Muscle of leg (tissue), 11 donors: ENCODE results near the gene VPS13C. TPM values are rescaled to one million over a fixed set of nuclear protein-coding genes. Genes with fewer than 3 reads are reported as not detected.
A peak's percentile ranks its signal among the peaks of the same experiment; 100 is the strongest.
"Not testable (repeated sequence)": the region's sequence is repeated elsewhere in the genome, so short reads cannot be mapped to it uniquely, and the experiment has no call there.

Source experiments
- DNase-seq: peaks from one replicate; pipeline ENCODE4 v3.0.0; 2013
- H3K27ac ChIP-seq: one replicate; pipeline ENCODE4 v1.5.1; 2013; ENCODE audit warnings: mild to moderate bottlenecking, low read length, control low read depth
- H3K27me3 ChIP-seq: one replicate; pipeline ENCODE4 v1.6.1; 2013; ENCODE audit warnings: low read length; ENCODE audit not compliant: control insufficient read depth, insufficient read depth
- H3K36me3 ChIP-seq: one replicate; pipeline ENCODE4 v1.6.1; 2013; ENCODE audit warnings: low read length; ENCODE audit not compliant: control insufficient read depth, insufficient read depth
- H3K4me1 ChIP-seq: one replicate; pipeline ENCODE4 v1.6.1; 2013; ENCODE audit warnings: low read length; ENCODE audit not compliant: control insufficient read depth, insufficient read depth
- H3K4me3 ChIP-seq: one replicate; pipeline ENCODE4 v1.5.1; 2013; ENCODE audit warnings: low read length, control low read depth
- H3K9me3 ChIP-seq: replicated peaks from 2 replicates; pipeline ENCODE4 v1.6.1; 2013; ENCODE audit warnings: low read depth, low read length; ENCODE audit not compliant: control insufficient read depth
- WGBS: methylation state at CpG from one replicate; pipeline ENCODE4 v1.1.5; 2013; ENCODE audit warnings: missing lambda C conversion rate; ENCODE audit not compliant: insufficient coverage; 5-methylcytosine and 5-hydroxymethylcytosine counted together
- polyA plus RNA-seq, 8 donors: library from polyadenylated mRNA; unstranded; fragments of 120-200 nt; gene quantifications; one replicate each; pipeline versions ENCODE4 v1.2.1 to v1.2.3, GENCODE V29; 2013; ENCODE audit warnings: inconsistent platforms in 1 of 8, low replicate concordance in 1 of 8; ENCODE audit not compliant: insufficient read length in 8 of 8, insufficient read depth in 1 of 8
- total RNA-seq: library from RNA; stranded (reverse); fragments of 120-200 nt; gene quantifications from one replicate; pipeline ENCODE4 v1.2.4, GENCODE V29; 2013

Gene VPS13C
- total and polyA plus RNA-seq, 9 donors = 20.8 to 39.1 (median 27.8) TPM

DNA sequence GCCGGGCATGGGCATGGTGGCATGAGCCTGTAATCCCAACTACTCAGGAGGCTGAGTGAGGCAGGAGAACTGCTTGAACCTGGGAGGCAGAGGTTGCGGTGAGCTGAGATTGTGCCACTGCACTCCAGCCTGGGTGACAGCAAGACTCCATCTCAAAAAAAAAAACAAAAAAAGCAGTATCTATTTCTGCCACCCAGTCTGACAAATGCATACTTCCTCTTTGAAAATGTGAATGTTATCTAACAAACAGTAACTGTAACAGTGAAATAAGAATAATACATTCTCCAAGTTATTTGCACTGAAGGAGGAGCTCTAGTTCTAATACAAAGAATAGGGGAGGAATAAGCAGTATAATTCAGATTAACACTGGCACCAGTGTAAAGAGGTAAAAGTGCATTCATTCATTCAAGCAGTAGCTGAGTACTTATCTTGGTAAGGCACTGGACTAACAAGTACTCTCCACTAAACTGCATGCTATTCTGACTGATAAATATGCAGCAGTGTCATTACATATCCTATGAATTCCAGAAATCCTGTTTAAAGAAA lies 12.9 kb downstream of the VPS13C start:
- no peak overlapping the region for H3K4me3 ChIP-seq
- no peaks in the 10 kb centered on the region for H3K4me1 ChIP-seq
- no peaks in the 10 kb centered on the region for H3K36me3 ChIP-seq
- no peak overlapping the region for H3K27ac ChIP-seq
- H3K27me3 ChIP-seq = no peaks in the 10 kb centered on the region
- WGBS = no CpG with 5 or more reads among the region's 2 CpGs
- no peaks in the 10 kb centered on the region for H3K9me3 ChIP-seq
- DNase-seq = no peak

DNA sequence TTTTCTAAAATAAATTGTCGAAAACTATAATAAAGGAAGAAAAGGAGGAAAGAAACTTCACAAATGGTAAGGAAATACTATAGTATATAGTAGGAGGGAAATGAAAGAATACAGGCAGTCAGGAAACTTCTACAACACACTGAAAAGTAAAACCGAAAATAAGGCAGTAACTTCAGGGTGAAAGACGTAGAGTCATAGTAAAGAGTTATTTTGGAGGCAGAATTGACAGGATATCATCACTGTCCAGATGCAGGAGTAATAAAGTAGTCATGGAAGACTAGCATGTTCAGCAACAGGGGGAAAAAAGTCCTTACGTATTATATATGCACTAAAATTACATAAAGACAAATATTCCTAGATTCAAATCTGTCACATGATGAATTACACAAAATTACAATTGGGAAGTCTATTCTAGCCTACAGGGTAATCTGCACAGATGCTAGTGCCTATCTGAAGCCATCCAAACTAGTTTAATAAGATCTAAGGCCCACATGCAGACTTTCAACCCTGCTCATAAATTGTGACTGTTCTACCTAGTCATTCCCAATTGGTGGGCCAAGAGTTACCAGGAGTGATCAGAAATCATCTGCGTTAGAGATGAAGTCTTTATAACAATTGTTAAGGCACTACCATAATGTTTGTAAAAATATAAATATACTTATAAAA lies 14.0 kb downstream of the VPS13C start:
- Histone ChIP-seq H3K4me3 (no peak overlapping the region), H3K27ac (no peak overlapping the region), H3K4me1 (no peaks in the 10 kb centered on the region), H3K27me3 (no peaks in the 10 kb centered on the region), H3K36me3 (no peaks in the 10 kb centered on the region), H3K9me3 (no peaks in the 10 kb centered on the region)
- DNase-seq = no peak
- no CpG with 5 or more reads among the region's 5 CpGs for WGBS

GRCh38 chr15:62035256-62035924 lies 24.9 kb downstream of the VPS13C start:
- Histone ChIP-seq H3K27ac (no peak overlapping the region), H3K9me3 (no peaks in the 10 kb centered on the region), H3K36me3 (no peaks in the 10 kb centered on the region), H3K4me1 (no peaks in the 10 kb centered on the region), H3K27me3 (no peaks in the 10 kb centered on the region), H3K4me3 (no peak overlapping the region)
- DNase-seq = no peak
- no CpG with 5 or more reads among the region's 2 CpGs for WGBS

DNA sequence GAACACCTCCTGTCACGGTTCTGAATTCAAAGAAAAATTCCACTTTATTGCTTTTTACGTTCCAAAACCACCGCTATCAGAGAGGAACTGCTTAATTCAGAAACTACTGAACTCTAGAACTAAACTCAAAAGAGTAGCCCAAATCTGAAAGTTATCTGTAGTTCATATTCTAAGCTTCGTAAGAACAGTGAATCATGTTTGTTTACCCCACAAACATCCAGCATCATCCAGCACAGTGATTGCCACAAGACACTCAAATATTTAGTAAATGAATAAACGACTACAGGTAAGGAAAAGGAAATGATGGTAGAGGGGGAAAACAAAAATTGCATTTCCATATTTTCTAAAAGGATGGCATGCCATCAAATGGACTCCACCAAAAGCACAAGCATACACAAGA lies 32.3 kb downstream of the VPS13C start:
- DNase-seq = no peak
- H3K4me3 ChIP-seq = no peak overlapping the region
- H3K27me3 ChIP-seq = no peaks in the 10 kb centered on the region
- 65% methylated on average over 3 of the region's 5 CpGs for WGBS
- H3K9me3 ChIP-seq = no peaks in the 10 kb centered on the region
- H3K27ac ChIP-seq = no peak overlapping the region
- no peaks in the 10 kb centered on the region for H3K36me3 ChIP-seq
- H3K4me1 ChIP-seq = no peaks in the 10 kb centered on the region

DNA sequence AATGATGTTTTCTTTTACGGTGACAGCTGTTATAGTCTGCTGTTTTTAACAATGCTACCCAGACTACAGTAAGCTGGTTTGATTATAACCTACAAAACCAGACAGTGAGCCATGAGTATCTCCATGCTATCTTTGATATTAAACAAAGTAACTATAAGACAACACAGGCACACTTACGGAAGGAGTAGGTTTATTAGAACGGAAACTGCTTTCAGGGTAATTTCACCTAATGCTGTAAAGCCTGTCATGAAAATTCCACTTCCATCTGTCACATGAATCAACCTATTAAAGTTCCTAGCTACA lies 33.0 kb downstream of the VPS13C start:
- H3K27me3 ChIP-seq = no peaks in the 10 kb centered on the region
- no peaks in the 10 kb centered on the region for H3K9me3 ChIP-seq
- H3K4me1 ChIP-seq = no peaks in the 10 kb centered on the region
- no CpG with 5 or more reads among the region's 3 CpGs for WGBS
- H3K36me3 ChIP-seq = no peaks in the 10 kb centered on the region
- H3K27ac ChIP-seq = no peak overlapping the region
- no peak overlapping the region for H3K4me3 ChIP-seq
- no peak for DNase-seq

DNA sequence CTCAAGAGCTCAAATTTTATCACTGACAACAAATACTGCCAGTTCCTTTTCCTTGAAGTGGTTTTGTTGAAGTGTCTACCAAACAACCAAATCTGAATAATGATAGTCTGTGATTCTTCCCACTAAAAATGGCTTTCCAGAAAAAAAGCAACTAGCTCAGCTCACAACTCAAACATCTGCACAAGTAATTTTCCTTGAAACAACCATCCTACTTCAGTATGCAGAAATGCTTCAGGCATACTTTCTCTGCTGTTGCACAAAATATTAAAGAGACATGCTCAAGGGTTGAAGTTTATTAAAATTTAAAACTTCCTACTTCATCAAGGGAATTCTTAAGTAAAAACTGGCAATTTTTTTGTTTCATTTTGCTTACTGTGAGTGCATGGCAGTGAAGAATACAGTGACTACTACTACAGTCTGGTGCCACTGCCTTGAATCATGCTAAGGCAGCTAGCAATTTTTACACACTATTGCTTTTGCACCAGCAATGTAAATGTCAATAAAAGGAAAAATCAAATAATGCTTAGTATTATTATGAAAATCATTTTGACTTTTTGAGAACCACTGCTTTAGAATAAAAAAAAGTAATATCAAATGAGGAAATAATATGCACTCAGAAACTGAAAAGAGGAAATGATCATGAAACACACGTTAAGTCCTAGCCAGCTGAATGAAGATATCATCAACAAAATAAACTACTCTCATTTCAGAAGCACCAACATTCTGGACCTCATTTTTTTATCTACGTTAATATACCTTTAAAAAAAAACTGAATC lies 33.6 kb downstream of the VPS13C start:
- Histone ChIP-seq H3K4me1 (no peaks in the 10 kb centered on the region), H3K9me3 (no peaks in the 10 kb centered on the region), H3K27ac (no peak overlapping the region), H3K4me3 (no peak overlapping the region), H3K27me3 (no peaks in the 10 kb centered on the region), H3K36me3 (no peaks in the 10 kb centered on the region)
- whole genome bisulfite sequencing = no CpG with 5 or more reads among the region's 2 CpGs
- peak; percentile 52 for DNase-seq

- Histone ChIP-seq H3K4me1 (no peaks in the 10 kb centered on the region), H3K27ac (no peak overlapping the region), H3K27me3 (no peaks in the 10 kb centered on the region), H3K4me3 (no peak overlapping the region), H3K9me3 (no peaks in the 10 kb centered on the region), H3K36me3 (no peaks in the 10 kb centered on the region)
- no peak for DNase-seq
- WGBS = no CpG with 5 or more reads among the region's 3 CpGs
Measured at GRCh38 chr15:62021991-62022600, 38.2 kb downstream of the VPS13C start.

GRCh38 chr15:62020576-62021160 lies 39.6 kb downstream of the VPS13C start:
- H3K9me3 ChIP-seq = no peaks in the 10 kb centered on the region
- no peaks in the 10 kb centered on the region for H3K36me3 ChIP-seq
- H3K4me3 ChIP-seq = no peak overlapping the region
- H3K27me3 ChIP-seq = no peaks in the 10 kb centered on the region
- WGBS = no CpG with 5 or more reads among the region's 3 CpGs
- H3K4me1 ChIP-seq = no peaks in the 10 kb centered on the region
- DNase-seq = no peak
- no peak overlapping the region for H3K27ac ChIP-seq

- H3K9me3 ChIP-seq, H3K27ac ChIP-seq, H3K4me3 ChIP-seq, H3K4me1 ChIP-seq, H3K27me3 ChIP-seq, DNase-seq: not testable (repeated sequence)
- no CpG with 5 or more reads among the region's 7 CpGs for WGBS
- H3K36me3 ChIP-seq = peaks cover 12% of the 10 kb centered on the region
Measured at GRCh38 chr15:62005354-62005753, 54.9 kb downstream of the VPS13C start.

DNA sequence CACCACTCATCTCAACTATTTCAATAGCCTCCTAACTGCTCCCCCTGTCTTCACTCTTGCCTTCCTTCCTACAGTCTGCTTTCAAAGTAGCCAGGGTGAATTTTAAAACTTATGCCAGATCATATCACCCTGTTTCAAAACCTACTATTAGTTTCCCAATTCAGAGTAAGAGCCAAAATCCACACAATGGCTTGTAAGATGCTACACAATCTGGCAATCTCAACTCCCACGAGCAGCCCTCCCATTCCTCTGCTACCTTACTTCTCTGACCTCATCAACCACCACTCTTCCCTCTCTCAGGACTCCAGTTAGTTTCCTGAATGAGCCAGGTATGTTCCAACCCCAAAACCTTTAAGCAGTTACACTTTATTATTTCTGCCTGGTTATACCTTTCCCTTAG lies 62.5 kb downstream of the VPS13C start:
- 73% methylated on average over 1 of the region's 1 CpG for WGBS
- H3K9me3 ChIP-seq = no peaks in the 10 kb centered on the region
- no peaks in the 10 kb centered on the region for H3K27me3 ChIP-seq
- H3K27ac ChIP-seq = no peak overlapping the region
- no peak for DNase-seq
- no peaks in the 10 kb centered on the region for H3K4me1 ChIP-seq
- H3K36me3 ChIP-seq = no peaks in the 10 kb centered on the region
- H3K4me3 ChIP-seq = no peak overlapping the region
